Breast epithelium (tissue), 3 donors: ENCODE measurements around the gene SIRPG. TPM values are rescaled to one million over a fixed set of nuclear protein-coding genes. Genes with fewer than 3 reads are reported as not detected.

Experiments used
- total RNA-seq, 3 donors: library from RNA; depleted of rRNA; stranded (reverse); fragments of >200 nt; gene quantifications; one replicate each; pipeline ENCODE4 v1.1.0, GENCODE V29; 2016

Gene SIRPG
- total RNA-seq, 3 donors from 2014 or later, result not detected

Other genes starting within 250 kb of the SIRPG start
- gene NSFL1C, start 190.9 kb downstream of the SIRPG start, total RNA-seq, result 10 to 100 TPM; 36.7 to 67.5 (median 49.5) TPM
- gene SIRPB2, start 166.4 kb downstream of the SIRPG start, total RNA-seq, result 10 to 100 TPM in 1 of 3 donors, 1 to 10 TPM in 2; 2.9 to 30.9 (median 4.3) TPM
- gene SIRPD, start 100.1 kb downstream of the SIRPG start, total RNA-seq, result not detected
- gene SIRPB1, start 37.8 kb downstream of the SIRPG start, total RNA-seq, result 1 to 10 TPM; 2.6 to 8.5 (median 5.8) TPM
- gene SIRPA, start 237.6 kb upstream of the SIRPG start, total RNA-seq, result 10 to 100 TPM; 42.3 to 64.6 (median 53.9) TPM